ENCODE results near the gene FSHR. TPM values are rescaled to one million over a fixed set of nuclear protein-coding genes. Genes with fewer than 3 reads are reported as not detected.

The FSHR gene
- total and polyA plus RNA-seq, 2 experiments from 2014 or later: not detected

DNA sequence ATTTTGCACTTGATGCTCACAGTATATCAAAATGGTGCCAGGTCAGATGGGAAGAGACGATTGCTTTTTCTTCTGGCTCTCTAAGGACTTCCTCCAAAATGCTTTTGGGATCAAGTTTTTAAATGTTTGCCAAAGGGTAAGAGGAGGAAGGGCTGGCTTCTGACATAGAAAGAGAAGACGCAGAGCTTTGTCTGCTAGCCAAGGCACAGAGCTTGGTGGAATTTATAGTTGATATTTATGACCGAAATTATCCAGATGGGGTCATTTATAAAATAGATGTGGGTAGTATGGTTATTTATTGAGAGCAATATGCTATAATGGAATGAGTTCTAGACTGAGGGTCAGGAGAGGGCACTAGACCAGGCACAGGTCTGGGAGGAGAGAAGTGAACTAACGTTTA, 193.3 kb downstream of the FSHR start:
- H3K4me1 Mint-ChIP-seq: no peaks in the 10 kb centered on the region
- Histone ChIP-seq H3K4me1 (ENCODE audit: insufficient read depth) (peaks cover 6% of the 10 kb centered on the region), H3F3A (replicated peaks; ENCODE audit: low read depth) (no peaks in the 10 kb centered on the region), H3K27ac (ENCODE audit: low read depth) (no peak overlapping the region), H3K4me2 (no peak overlapping the region), H4K20me1 (replicated peaks; ENCODE audit: insufficient read depth) (no peaks in the 10 kb centered on the region), H3K36me3 (ENCODE audit: insufficient read depth) (no peaks in the 10 kb centered on the region), H3K4me3 (no peak overlapping the region), H2AFZ (no peak overlapping the region), H3K27me3 (ENCODE audit: insufficient read depth) (no peaks in the 10 kb centered on the region), H3K9me2 (ENCODE audit: insufficient read depth) (peaks cover 7% of the 10 kb centered on the region), H3K79me2 (replicated peaks; ENCODE audit: insufficient read depth) (no peaks in the 10 kb centered on the region)
- no peaks in the 10 kb centered on the region for H3K36me3 Mint-ChIP-seq (ENCODE audit: low read depth)
- no peak for TF ChIP-seq NANOG (IDR thresholded peaks at IDR 0.05; ENCODE audit: borderline replicate concordance)
- TF ChIP-seq REST (IDR thresholded peaks at IDR 0.05; ENCODE audit: unreplicated experiment): no peak
- TF ChIP-seq, protein P1, sequence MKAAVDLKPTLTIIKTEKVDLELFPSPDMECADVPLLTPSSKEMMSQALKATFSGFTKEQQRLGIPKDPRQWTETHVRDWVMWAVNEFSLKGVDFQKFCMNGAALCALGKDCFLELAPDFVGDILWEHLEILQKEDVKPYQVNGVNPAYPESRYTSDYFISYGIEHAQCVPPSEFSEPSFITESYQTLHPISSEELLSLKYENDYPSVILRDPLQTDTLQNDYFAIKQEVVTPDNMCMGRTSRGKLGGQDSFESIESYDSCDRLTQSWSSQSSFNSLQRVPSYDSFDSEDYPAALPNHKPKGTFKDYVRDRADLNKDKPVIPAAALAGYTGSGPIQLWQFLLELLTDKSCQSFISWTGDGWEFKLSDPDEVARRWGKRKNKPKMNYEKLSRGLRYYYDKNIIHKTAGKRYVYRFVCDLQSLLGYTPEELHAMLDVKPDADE (IDR thresholded peaks at IDR 0.05): no peak
- no peak for TF ChIP-seq EZH2 (IDR thresholded peaks at IDR 0.05; ENCODE audit: low read depth, unreplicated experiment)
- TF ChIP-seq POLR2AphosphoS5 (IDR thresholded peaks at IDR 0.05; ENCODE audit: low read depth): no peak
- TF ChIP-seq, protein P2, sequence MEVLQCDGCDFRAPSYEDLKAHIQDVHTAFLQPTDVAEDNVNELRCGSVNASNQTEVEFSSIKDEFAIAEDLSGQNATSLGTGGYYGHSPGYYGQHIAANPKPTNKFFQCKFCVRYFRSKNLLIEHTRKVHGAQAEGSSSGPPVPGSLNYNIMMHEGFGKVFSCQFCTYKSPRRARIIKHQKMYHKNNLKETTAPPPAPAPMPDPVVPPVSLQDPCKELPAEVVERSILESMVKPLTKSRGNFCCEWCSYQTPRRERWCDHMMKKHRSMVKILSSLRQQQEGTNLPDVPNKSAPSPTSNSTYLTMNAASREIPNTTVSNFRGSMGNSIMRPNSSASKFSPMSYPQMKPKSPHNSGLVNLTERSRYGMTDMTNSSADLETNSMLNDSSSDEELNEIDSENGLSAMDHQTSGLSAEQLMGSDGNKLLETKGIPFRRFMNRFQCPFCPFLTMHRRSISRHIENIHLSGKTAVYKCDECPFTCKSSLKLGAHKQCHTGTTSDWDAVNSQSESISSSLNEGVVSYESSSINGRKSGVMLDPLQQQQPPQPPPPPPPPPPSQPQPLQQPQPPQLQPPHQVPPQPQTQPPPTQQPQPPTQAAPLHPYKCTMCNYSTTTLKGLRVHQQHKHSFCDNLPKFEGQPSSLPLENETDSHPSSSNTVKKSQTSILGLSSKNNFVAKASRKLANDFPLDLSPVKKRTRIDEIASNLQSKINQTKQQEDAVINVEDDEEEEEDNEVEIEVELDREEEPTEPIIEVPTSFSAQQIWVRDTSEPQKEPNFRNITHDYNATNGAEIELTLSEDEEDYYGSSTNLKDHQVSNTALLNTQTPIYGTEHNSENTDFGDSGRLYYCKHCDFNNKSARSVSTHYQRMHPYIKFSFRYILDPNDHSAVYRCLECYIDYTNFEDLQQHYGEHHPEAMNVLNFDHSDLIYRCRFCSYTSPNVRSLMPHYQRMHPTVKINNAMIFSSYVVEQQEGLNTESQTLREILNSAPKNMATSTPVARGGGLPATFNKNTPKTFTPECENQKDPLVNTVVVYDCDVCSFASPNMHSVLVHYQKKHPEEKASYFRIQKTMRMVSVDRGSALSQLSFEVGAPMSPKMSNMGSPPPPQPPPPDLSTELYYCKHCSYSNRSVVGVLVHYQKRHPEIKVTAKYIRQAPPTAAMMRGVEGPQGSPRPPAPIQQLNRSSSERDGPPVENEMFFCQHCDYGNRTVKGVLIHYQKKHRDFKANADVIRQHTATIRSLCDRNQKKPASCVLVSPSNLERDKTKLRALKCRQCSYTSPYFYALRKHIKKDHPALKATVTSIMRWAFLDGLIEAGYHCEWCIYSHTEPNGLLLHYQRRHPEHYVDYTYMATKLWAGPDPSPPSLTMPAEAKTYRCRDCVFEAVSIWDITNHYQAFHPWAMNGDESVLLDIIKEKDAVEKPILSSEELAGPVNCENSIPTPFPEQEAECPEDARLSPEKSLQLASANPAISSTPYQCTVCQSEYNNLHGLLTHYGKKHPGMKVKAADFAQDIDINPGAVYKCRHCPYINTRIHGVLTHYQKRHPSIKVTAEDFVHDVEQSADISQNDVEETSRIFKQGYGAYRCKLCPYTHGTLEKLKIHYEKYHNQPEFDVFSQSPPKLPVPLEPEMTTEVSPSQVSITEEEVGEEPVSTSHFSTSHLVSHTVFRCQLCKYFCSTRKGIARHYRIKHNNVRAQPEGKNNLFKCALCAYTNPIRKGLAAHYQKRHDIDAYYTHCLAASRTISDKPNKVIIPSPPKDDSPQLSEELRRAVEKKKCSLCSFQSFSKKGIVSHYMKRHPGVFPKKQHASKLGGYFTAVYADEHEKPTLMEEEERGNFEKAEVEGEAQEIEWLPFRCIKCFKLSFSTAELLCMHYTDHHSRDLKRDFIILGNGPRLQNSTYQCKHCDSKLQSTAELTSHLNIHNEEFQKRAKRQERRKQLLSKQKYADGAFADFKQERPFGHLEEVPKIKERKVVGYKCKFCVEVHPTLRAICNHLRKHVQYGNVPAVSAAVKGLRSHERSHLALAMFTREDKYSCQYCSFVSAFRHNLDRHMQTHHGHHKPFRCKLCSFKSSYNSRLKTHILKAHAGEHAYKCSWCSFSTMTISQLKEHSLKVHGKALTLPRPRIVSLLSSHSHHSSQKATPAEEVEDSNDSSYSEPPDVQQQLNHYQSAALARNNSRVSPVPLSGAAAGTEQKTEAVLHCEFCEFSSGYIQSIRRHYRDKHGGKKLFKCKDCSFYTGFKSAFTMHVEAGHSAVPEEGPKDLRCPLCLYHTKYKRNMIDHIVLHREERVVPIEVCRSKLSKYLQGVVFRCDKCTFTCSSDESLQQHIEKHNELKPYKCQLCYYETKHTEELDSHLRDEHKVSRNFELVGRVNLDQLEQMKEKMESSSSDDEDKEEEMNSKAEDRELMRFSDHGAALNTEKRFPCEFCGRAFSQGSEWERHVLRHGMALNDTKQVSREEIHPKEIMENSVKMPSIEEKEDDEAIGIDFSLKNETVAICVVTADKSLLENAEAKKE (CRISPR knock-in tag; IDR thresholded peaks at IDR 0.05): no peak
- no peak for TF ChIP-seq CTCF (conservative IDR thresholded peaks at IDR 0.05; ENCODE audit: low read depth in 2 of 2)
- TF ChIP-seq JUNB (IDR thresholded peaks at IDR 0.05; ENCODE audit: unreplicated experiment): no peak
- TF ChIP-seq CREB1 (CRISPR knock-in tag; IDR thresholded peaks at IDR 0.05; ENCODE audit: low read depth): no peak
- TF ChIP-seq ZNF331 (CRISPR knock-in tag; IDR thresholded peaks at IDR 0.05; ENCODE audit: low read depth): no peak
- no peak for TF ChIP-seq STAT1 (IDR thresholded peaks at IDR 0.05; ENCODE audit: unreplicated experiment)
- no peak for TF ChIP-seq EZH2phosphoT487 (IDR thresholded peaks at IDR 0.05; ENCODE audit: unreplicated experiment)
- TF ChIP-seq ZNF114 (CRISPR knock-in tag; IDR thresholded peaks at IDR 0.05): no peak
- no peak overlapping the region for H3K27ac Mint-ChIP-seq
- no peak overlapping the region for H3K4me3 Mint-ChIP-seq
- H3K9me3 Mint-ChIP-seq: no peaks in the 10 kb centered on the region
- ATAC-seq: no peak
- H3K27me3 Mint-ChIP-seq (ENCODE audit: insufficient read depth, low read depth, poor library complexity): no peaks in the 10 kb centered on the region
- no peak for DNase-seq (ENCODE audit: low spot score)
